ENCODE data around the gene BRAT1.

The BRAT1 gene

GRCh38 chr7:2523461-2523936 lies 31.8 kb downstream of the BRAT1 start:
- no peak for DNase-seq

- no peak for DNase-seq
These were observed 32.4 kb downstream of the BRAT1 start for GRCh38 chr7:2522780-2523433.

- peak; percentile 45 for DNase-seq
These were observed 33.3 kb downstream of the BRAT1 start for GRCh38 chr7:2521952-2522591.

GRCh38 chr7:2521341-2521745 lies 34.0 kb downstream of the BRAT1 start:
- DNase-seq: no peak

GRCh38 chr7:2520761-2521290 lies 34.5 kb downstream of the BRAT1 start:
- no peak for DNase-seq

- no peak for DNase-seq
These were observed 35.1 kb downstream of the BRAT1 start for GRCh38 chr7:2520131-2520760.

GRCh38 chr7:2519119-2519930 lies 36.0 kb downstream of the BRAT1 start, which contains the start of gene LFNG:
TSS of gene LFNG (plus strand) at chr7:2519774. CDS start at chr7:2519862, 88 bp downstream.
- DNase-seq: peak; percentile 70

GRCh38 chr7:2518737-2519118 lies 36.6 kb downstream of the BRAT1 start:
- DNase-seq: no peak

GRCh38 chr7:2517678-2518507 lies 37.4 kb downstream of the BRAT1 start:
- DNase-seq: no peak

- no peak for DNase-seq
These were observed 38.3 kb downstream of the BRAT1 start for GRCh38 chr7:2517026-2517425.

GRCh38 chr7:2516194-2516555 lies 39.1 kb downstream of the BRAT1 start:
- no peak for DNase-seq

- DNase-seq: no peak
These were observed 39.7 kb downstream of the BRAT1 start for GRCh38 chr7:2515424-2516193.

GRCh38 chr7:2514473-2515423 lies 40.6 kb downstream of the BRAT1 start:
- no peak for DNase-seq

GRCh38 chr7:2513702-2514101 lies 41.6 kb downstream of the BRAT1 start:
- no peak for DNase-seq

GRCh38 chr7:2512713-2513112 lies 42.6 kb downstream of the BRAT1 start:
- DNase-seq: no peak

- peak; percentile 17 for DNase-seq
These were observed 43.1 kb downstream of the BRAT1 start for GRCh38 chr7:2512179-2512661.

- DNase-seq: no peak
These were observed 43.6 kb downstream of the BRAT1 start for GRCh38 chr7:2511769-2512168.

GRCh38 chr7:2510909-2511768 lies 44.2 kb downstream of the BRAT1 start:
- DNase-seq: peak; percentile 24
